ENCODE data around the gene FAXDC2. TPM values are rescaled to one million over a fixed set of nuclear protein-coding genes. Genes with fewer than 3 reads are reported as not detected.

Gene FAXDC2
- total RNA-seq, 1 donor from 2014 or later: not detected

Other genes starting within 250 kb of the FAXDC2 start
- gene LARP1, start 95.2 kb downstream of the FAXDC2 start, total RNA-seq: 239 and 240 TPM in 2 replicates
- gene CNOT8, start 8.0 kb upstream of the FAXDC2 start, total RNA-seq: 73.0 and 82.1 TPM in 2 replicates
- gene GEMIN5, start 87.6 kb upstream of the FAXDC2 start, total RNA-seq: 18.4 and 23.3 TPM in 2 replicates
- 51.9 and 60.5 TPM in 2 replicates for gene MRPL22, start 90.5 kb upstream of the FAXDC2 start, total RNA-seq
- 0.05 and 0.07 TPM in 2 replicates for gene KIF4B, start 163.2 kb upstream of the FAXDC2 start, total RNA-seq